Measurements from ENCODE around the gene MTM1. TPM values are rescaled to one million over a fixed set of nuclear protein-coding genes. Genes with fewer than 3 reads are reported as not detected.

Gene MTM1
- total and polyA plus RNA-seq, 8 donors = 1.1 to 10.2 (median 4.2) TPM

DNA sequence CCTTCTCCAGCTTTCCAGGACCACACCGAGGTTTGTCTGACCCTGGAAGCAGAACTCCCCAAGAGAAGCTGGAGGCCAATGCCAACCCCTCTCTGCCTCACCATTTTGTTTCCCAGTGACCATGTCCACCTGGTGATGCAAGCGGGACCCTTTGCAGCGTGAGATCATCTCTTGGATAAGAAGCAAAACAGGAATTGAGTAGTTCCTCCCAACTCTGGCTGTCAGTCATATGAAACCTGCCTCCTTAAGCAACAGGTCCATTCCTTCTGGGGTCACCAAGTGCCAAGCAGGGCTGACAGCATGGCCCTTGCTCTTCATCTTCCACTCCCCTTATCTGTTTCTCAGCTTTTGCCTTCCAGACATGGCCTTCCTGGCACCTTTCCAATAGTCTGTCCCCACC is 41.3 kb upstream of the MTM1 start:
- no peak for FAIRE-seq
- H3K4me1 ChIP-seq = peaks cover 0 to 3% (median 0%) of the 10 kb centered on the region in 3 donors
- TF ChIP-seq, protein P1, sequence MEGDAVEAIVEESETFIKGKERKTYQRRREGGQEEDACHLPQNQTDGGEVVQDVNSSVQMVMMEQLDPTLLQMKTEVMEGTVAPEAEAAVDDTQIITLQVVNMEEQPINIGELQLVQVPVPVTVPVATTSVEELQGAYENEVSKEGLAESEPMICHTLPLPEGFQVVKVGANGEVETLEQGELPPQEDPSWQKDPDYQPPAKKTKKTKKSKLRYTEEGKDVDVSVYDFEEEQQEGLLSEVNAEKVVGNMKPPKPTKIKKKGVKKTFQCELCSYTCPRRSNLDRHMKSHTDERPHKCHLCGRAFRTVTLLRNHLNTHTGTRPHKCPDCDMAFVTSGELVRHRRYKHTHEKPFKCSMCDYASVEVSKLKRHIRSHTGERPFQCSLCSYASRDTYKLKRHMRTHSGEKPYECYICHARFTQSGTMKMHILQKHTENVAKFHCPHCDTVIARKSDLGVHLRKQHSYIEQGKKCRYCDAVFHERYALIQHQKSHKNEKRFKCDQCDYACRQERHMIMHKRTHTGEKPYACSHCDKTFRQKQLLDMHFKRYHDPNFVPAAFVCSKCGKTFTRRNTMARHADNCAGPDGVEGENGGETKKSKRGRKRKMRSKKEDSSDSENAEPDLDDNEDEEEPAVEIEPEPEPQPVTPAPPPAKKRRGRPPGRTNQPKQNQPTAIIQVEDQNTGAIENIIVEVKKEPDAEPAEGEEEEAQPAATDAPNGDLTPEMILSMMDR (IDR thresholded peaks at IDR 0.05) = no peak
- H3K4me3 ChIP-seq = no peak overlapping the region
- ATAC-seq = no peak
- no peaks in the 10 kb centered on the region for H3K36me3 ChIP-seq
- intact Hi-C loops (cut with DNase I) = no loop called here
- H3K27ac ChIP-seq = no peak overlapping the region
- no peaks in the 10 kb centered on the region for H3K9me3 ChIP-seq
- H3K27me3 ChIP-seq = no peaks in the 10 kb centered on the region
- WGBS, 2 donors = 71 to 95% methylated on average over 3 of the region's 3 CpGs
- no peak for DNase-seq

GRCh38 chrX:150529587-150529986 is 38.8 kb upstream of the MTM1 start:
- intact Hi-C loops (cut with DNase I) = no loop called here
- FAIRE-seq = no peak
- ATAC-seq = no peak

GRCh38 chrX:150530821-150531220 is 37.6 kb upstream of the MTM1 start:
- H3K27me3 ChIP-seq = no peaks in the 10 kb centered on the region
- intact Hi-C loops (cut with DNase I) = no loop called here
- H3K27ac ChIP-seq = no peak overlapping the region
- H3K9me3 ChIP-seq = no peaks in the 10 kb centered on the region
- ATAC-seq = peak in 1 of 4 donors; percentile 52
- DNase-seq = no peak
- H3K36me3 ChIP-seq = no peaks in the 10 kb centered on the region
- no peak overlapping the region for H3K4me3 ChIP-seq
- TF ChIP-seq, protein P1 (IDR thresholded peaks at IDR 0.05) = no peak
- WGBS, 2 donors = 64 to 74% methylated on average over 7 of the region's 7 CpGs
- no peak for FAIRE-seq
- H3K4me1 ChIP-seq = no peaks in the 10 kb centered on the region

More at GRCh38 chrX:150529587-150529986, 38.8 kb upstream of the MTM1 start:
- TF ChIP-seq, protein P1 (IDR thresholded peaks at IDR 0.05) = no peak
- no peak overlapping the region for H3K27ac ChIP-seq
- no peaks in the 10 kb centered on the region for H3K9me3 ChIP-seq
- 89 to 100% methylated on average over 3 of the region's 3 CpGs for WGBS, 2 donors
- H3K4me1 ChIP-seq = peaks cover 0 to under 1% (median 0%) of the 10 kb centered on the region in 3 donors
- DNase-seq = no peak
- H3K27me3 ChIP-seq = no peaks in the 10 kb centered on the region
- no peaks in the 10 kb centered on the region for H3K36me3 ChIP-seq
- H3K4me3 ChIP-seq = no peak overlapping the region

GRCh38 chrX:150531467-150531866 is 37.0 kb upstream of the MTM1 start:
- WGBS, 2 donors = 88 to 96% methylated on average over 4 of the region's 4 CpGs
- Histone ChIP-seq H3K4me3 (no peak overlapping the region), H3K36me3 (no peaks in the 10 kb centered on the region), H3K27ac (no peak overlapping the region), H3K9me3 (no peaks in the 10 kb centered on the region), H3K27me3 (no peaks in the 10 kb centered on the region), H3K4me1 (no peaks in the 10 kb centered on the region)
- TF ChIP-seq, protein P1 (IDR thresholded peaks at IDR 0.05) = no peak
- ATAC-seq = no peak
- DNase-seq = no peak
- intact Hi-C loops (cut with DNase I) = no loop called here
- no peak for FAIRE-seq

DNA sequence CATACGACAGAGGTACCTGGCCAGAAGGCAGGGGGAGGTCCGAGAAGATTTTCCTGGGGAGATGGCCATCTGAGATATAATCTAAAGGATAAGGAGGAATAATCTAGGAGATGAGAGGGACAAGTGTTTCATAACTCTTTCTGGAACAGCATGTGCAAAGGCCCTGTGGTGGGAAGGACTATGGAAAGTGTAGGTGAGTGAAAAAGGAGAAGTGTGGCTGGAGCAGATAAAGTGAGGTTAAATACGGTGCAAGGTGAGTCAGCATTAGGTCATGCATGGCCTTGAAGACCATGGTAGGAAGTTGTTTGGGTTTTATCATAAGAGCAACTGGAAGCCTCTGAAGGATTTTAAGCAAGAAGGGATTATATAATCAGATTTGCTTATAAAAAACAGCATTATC is 34.6 kb upstream of the MTM1 start:
- no peaks in the 10 kb centered on the region for H3K36me3 ChIP-seq
- ATAC-seq (peak in 1 of 4 donors; percentile 36), FAIRE-seq (no peak), DNase-seq (no peak)
- H3K27me3 ChIP-seq = no peaks in the 10 kb centered on the region
- TF ChIP-seq, protein P1 (IDR thresholded peaks at IDR 0.05) = no peak
- no peaks in the 10 kb centered on the region for H3K9me3 ChIP-seq
- no peak overlapping the region for H3K4me3 ChIP-seq
- intact Hi-C loops (cut with DNase I) = no loop called here
- H3K27ac ChIP-seq = no peak overlapping the region
- 65 to 71% methylated on average over 3 of the region's 3 CpGs for WGBS, 2 donors
- H3K4me1 ChIP-seq = no peaks in the 10 kb centered on the region
